ENCODE data around the gene CAMSAP1.

DNA sequence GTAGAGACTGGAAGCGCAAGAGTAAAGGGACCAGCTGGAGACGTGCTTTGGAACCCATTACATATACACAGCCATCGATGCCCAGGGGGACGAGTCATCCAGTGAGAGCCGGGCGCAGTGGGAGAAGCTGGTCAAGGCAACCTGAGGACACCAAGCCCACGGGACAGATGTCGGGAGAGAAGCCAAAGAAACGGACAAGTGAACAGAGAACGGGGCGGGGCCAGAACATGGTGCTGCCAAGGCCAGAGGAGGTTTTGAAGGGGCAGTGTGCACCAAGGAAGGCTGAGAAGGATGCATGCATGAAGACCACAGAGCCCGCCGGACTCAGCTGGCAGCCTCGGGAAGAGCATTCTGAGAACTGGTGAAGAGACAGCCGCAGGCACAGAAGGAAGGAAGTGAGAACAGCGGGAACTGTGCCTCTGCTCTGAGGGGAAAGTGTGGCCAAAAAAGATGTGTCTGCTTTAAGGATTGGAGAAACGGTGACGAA is 20.3 kb downstream of the CAMSAP1 start:
- TF ChIP-seq, protein P1, sequence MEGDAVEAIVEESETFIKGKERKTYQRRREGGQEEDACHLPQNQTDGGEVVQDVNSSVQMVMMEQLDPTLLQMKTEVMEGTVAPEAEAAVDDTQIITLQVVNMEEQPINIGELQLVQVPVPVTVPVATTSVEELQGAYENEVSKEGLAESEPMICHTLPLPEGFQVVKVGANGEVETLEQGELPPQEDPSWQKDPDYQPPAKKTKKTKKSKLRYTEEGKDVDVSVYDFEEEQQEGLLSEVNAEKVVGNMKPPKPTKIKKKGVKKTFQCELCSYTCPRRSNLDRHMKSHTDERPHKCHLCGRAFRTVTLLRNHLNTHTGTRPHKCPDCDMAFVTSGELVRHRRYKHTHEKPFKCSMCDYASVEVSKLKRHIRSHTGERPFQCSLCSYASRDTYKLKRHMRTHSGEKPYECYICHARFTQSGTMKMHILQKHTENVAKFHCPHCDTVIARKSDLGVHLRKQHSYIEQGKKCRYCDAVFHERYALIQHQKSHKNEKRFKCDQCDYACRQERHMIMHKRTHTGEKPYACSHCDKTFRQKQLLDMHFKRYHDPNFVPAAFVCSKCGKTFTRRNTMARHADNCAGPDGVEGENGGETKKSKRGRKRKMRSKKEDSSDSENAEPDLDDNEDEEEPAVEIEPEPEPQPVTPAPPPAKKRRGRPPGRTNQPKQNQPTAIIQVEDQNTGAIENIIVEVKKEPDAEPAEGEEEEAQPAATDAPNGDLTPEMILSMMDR (IDR thresholded peaks at IDR 0.05): no peak
- no peak for TF ChIP-seq EZH2 (IDR thresholded peaks at IDR 0.05; ENCODE audit: borderline replicate concordance, insufficient read depth, low read depth, low read length, poor library complexity, severe bottlenecking)
